Measurements from ENCODE around the gene LEFTY1.

LEFTY1 gene

GRCh38 chr1:225915538-225915991 is 26.6 kb upstream of the LEFTY1 start:
- DNase-seq (ENCODE audit: low read depth, low spot score): no peak

- DNase-seq (ENCODE audit: low read depth, low spot score): no peak
Measured at GRCh38 chr1:225914947-225915346, 26.0 kb upstream of the LEFTY1 start.

- no peak for DNase-seq (ENCODE audit: low read depth, low spot score)
Measured at GRCh38 chr1:225914391-225914790, 25.4 kb upstream of the LEFTY1 start.

- DNase-seq (ENCODE audit: low read depth, low spot score): peak; percentile 39
Measured at GRCh38 chr1:225911191-225912130, 22.5 kb upstream of the LEFTY1 start.

DNA sequence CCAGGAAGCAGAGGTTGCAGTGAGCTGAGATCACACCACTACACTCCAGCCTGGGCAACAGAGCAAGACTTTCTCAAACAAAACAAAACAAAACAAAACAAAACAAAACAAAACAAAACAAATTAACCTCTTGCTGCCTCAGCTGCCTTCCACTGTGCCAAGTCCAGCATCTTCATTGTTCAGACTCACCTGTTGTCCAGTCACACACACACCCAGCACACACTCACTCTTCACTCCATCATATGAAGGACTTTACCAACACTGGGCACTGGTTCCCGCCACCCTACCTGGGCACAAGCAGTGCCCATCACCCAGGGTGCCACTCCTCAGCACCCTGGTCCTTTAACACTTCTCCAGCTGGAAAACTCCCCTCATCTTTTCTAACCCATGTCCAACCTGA is 20.5 kb upstream of the LEFTY1 start:
- DNase-seq (ENCODE audit: low read depth, low spot score): no peak

- no peak for DNase-seq (ENCODE audit: low read depth, low spot score)
Measured at GRCh38 chr1:225908773-225909172, 19.8 kb upstream of the LEFTY1 start.

DNA sequence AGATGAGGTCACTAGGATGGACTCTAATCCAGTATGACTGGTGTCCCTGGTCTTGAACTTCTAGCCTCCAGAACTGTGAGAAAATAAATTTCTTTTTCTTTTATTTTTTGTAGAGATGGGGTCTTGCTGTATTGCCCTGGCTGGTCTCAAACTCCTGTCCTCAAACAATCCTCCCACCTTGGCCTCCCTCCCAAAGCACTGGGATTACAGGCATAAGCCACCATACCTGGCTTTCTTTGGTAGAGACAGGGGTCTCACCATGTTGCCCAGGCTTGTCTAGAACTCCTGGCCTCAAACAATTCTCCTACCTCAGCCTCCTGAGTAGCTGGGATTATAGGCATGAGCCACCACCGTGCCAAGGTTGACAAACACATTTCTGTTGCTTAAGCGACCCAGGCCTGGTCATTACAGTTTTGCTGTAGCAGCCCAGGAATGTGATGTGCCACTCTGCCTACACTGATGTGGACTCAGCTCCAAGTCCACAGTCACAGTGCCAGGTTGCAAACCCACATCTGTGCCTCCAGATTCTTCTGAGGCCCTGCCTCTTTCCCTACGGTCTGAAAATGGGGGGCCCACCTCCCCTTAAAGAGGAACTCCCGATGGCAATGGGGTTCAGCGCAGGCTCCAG is 19.2 kb upstream of the LEFTY1 start:
- no peak for DNase-seq (ENCODE audit: low read depth, low spot score)

GRCh38 chr1:225907341-225907740 is 18.4 kb upstream of the LEFTY1 start:
- DNase-seq (ENCODE audit: low read depth, low spot score): no peak

- DNase-seq (ENCODE audit: low read depth, low spot score): no peak
Measured at GRCh38 chr1:225906467-225906866, 17.5 kb upstream of the LEFTY1 start.

DNA sequence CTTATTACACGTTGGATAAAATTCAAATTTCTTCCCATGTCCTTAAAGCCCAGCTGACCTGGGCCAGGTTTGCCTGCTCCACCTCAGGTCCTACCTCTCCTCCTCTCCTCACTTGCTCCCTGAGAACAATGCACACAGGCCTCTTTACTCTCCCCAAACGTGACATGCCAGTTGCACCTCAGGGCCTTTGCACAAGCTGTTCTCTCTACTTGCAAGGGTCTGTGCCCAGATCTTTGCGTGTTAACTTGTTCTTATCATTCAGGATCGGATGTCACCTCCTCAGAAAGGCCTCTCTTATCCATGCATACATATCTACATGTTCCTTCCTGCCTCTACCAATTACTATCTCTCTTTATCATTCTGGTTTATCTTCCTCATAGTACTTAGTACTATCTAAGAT is 14.7 kb upstream of the LEFTY1 start:
- no peak for DNase-seq (ENCODE audit: low read depth, low spot score)

GRCh38 chr1:225899044-225899925 is 10.3 kb upstream of the LEFTY1 start:
- DNase-seq (ENCODE audit: low read depth, low spot score): no peak

- peak; percentile 11 for DNase-seq (ENCODE audit: low read depth, low spot score)
Measured at GRCh38 chr1:225897595-225898514, 8.9 kb upstream of the LEFTY1 start.

GRCh38 chr1:225896937-225897549 is 8.1 kb upstream of the LEFTY1 start:
- peak; percentile 72 for DNase-seq (ENCODE audit: low read depth, low spot score)

GRCh38 chr1:225896494-225896893 is 7.5 kb upstream of the LEFTY1 start:
- DNase-seq (ENCODE audit: low read depth, low spot score): no peak

DNA sequence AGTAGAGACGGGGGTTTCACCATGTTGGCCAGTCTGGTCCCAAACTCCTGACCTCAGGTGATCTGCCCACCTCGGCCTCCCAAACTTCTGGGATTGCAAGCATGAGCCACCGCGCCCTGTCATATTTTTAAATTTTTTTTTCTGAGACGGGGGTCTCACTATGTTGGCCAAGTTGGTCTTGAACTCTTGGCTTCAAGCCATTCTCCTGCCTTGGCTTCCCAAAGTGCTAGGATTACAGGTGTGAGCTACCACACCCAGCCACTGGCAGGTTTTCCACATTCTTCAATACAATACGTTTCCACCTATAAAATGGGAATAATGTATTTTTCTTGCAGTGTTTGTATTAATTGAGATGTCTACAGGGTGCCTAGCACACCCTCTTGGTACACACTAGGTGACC is 3.4 kb upstream of the LEFTY1 start:
- no peak for DNase-seq (ENCODE audit: low read depth, low spot score)

GRCh38 chr1:225891229-225891972 is 2.5 kb upstream of the LEFTY1 start:
- DNase-seq (ENCODE audit: low read depth, low spot score): no peak

DNA sequence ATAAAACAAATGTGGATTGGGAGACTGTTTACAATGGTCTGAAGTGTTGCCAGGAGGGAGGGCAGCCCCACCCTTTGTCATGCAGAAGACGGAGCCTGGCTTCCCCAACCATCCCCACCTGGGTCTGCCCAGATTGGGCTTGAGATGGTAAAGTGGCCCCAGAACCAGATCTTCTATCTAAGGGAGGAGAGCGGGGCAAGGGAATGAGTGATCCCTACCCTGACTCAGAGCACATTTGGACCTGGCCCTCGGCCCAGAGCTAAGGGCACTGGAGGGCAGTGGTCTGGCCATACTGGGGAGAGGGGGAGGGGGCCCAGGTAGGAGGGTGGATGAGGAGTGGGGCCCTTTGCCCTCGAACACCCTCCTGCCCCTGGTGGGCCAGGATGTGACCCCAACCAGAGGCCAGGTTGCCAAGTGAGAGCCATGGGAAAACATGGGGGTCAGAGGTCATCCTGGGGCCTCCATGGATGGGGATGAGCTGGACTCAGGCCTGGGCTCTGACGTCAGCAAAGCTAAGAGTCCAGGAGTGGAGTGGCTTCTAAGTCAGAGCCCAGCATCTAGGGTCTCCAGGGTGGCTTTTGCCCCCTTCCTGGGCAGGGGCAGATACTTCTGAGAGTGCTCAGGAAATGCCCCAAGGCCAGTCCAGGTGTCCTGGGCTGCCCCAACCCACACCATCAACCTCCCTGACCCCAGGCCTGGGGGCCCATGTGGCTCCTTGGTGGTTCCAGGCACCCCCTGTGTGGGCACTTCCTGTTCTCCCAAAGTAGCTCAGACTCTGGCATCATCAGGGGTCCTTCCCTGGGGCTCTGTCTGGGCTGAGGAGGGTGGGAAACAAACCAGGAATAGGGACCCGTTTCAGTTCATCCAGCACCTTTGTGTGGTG is 1.6 kb upstream of the LEFTY1 start:
- DNase-seq (ENCODE audit: low read depth, low spot score): no peak

GRCh38 chr1:225889743-225890142 is 797 bp upstream of the LEFTY1 start:
- no peak for DNase-seq (ENCODE audit: low read depth, low spot score)
